ENCODE measurements around the gene IGFALS.
"Not testable (repeated sequence)": the region's sequence is repeated elsewhere in the genome, so short reads cannot be mapped to it uniquely, and the experiment has no call there.

Gene IGFALS

GRCh38 chr16:1817716-1818115 lies 24.2 kb upstream of the IGFALS start:
- no peak for DNase-seq

DNA sequence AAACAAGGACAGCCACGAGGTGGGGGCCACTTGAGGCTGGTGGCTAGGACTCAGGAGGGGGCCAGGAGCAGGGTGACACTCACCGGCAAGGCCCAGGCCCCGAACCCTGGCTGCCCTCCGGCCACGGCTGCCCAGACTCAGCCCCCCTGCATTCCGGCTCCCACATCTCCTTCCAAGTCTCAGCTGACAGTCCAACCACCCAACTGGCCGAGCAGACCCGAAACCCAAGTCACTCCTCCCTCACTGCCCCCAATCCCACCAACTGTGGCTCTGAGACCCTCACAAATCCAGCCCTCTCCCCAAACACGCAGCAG lies 23.7 kb upstream of the IGFALS start:
- no peak for DNase-seq

DNA sequence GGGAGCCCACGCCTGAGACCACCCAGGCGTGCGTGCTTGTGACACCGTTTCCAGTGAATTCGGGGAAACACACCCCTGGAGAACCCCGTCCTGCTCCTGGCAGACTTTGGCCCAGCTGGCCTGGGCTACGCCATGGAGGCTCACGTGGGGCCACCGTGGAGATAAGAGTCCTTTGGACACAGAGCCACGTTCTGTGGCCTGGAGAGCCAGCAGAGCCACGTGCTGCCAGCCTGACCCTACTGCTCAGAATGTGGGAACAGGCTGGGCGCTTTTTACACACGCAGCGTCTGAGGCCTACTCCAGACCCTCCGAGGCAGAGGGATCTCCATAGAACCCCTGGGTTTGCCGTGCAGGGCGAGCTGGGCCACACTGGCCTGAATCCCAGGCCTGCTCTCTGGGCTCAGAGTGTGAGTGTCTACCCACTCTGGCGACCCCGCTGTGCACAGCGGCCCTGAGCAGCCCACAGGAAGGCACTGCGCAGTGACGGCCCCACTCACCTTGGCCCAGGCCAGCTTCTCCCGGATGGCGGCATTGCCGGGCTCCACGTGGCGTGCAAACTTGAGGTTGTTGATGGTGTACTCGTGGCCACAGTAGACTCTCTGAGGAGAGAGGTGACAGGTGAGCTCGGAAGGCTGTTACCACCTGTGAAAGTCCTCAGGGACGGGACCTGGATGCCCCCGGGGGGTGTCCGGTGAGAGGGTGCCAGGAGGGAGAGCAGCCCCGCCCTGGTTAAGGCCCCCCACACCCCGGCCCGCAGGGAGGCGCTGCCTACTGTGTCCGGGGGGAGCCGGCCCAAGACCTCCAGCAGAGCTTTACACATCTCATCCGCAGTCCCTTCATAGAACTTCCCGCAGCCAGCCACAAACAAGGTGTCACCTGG lies 23.1 kb upstream of the IGFALS start:
- no peak for DNase-seq

- DNase-seq, result no peak
Observed at GRCh38 chr16:1815461-1815860, 22.0 kb upstream of the IGFALS start.

- DNase-seq, result peak; percentile 0
Observed at GRCh38 chr16:1812732-1813163, 19.2 kb upstream of the IGFALS start.

DNA sequence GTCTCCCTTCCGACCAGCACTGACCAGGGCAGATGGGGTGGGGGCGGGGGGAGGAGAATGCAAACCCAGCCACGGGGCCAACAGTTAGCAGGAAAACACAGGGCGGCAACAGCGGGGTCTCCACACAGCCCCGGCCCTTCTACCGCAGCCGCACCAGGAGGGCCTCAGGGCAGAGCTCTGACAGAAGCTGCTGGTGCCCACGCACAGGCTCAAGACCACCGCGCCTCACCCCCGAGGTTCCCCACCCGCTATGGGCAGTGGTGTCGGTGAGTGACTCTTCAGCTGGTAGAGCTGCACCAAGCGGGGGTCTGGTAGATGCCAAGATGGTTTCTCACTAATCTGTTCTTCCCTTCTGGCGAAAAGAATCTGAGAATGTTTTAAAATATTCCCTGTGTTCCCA lies 17.0 kb upstream of the IGFALS start:
- DNase-seq, result no peak

- DNase-seq, result no peak
Observed at GRCh38 chr16:1810106-1810505, 16.6 kb upstream of the IGFALS start.

DNA sequence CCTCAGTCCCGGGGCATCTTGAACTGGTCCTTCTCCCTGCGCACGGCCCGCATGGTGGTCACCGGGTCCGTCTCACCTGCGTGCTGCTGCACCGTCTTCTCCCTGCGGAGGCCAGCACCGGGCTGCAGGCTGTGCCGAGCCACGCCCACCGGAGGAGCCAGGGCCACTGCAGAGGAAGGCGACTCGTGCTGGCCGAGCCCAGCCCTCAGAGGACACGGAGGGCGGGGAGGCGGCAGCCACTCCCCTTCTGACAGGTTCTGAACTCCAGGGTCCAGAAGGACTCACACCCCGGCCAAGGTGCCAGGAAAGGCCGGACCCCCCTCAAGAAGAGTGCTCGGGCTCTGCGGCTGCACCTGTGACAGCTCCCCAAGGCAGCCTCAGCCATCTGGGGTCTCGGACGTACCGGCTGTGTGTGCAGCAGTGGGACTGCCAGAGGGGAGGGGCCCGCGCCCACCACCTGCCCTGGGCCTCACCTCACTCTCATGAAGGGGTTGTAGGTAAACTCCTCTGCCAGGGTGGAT lies 15.8 kb upstream of the IGFALS start:
- DNase-seq, result no peak

GRCh38 chr16:1808691-1809090 lies 15.2 kb upstream of the IGFALS start:
- no peak for DNase-seq

GRCh38 chr16:1807626-1808025 lies 14.1 kb upstream of the IGFALS start:
- DNase-seq, result no peak

- DNase-seq, result no peak
Observed at GRCh38 chr16:1800701-1801100, 7.2 kb upstream of the IGFALS start.

- not testable (repeated sequence) for DNase-seq
Observed at GRCh38 chr16:1799263-1799662, 5.8 kb upstream of the IGFALS start.

DNA sequence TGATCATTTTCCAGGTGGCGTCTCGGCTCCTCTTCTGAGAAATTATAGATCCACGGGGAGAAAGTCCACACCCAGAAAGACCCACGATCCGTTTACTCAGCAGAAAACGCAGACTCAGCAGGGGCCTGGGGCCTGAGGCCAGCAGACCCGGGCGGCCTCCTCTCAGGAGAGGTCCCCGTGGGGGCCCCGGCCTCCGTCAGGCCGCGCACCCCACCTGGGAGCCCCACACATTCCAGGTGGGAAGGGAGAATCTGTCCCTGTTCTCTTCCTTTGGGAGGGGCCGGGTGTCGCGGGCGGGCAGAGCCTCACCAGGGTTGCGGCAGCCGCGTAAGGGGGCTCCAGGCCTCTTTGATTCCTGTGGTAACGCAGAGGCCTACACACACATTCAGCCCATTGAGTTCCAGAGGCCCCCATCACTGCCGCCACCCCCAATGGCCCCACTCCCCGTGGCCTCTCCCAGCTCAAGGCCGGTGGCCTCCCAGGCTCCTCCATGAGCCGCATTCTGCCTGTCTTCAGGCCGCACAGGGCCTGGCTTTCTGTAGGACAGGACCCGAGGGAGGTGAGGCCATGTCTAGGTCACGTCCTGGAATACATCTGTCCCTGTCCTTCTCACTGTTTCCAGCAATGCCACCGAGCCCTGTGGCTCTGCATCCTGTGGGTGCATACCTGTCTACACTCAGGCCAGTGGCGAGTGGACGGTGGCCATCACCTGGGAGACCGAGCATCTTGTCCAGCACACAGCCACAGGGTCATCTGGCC lies 1.6 kb upstream of the IGFALS start:
- no peak for DNase-seq

DNA sequence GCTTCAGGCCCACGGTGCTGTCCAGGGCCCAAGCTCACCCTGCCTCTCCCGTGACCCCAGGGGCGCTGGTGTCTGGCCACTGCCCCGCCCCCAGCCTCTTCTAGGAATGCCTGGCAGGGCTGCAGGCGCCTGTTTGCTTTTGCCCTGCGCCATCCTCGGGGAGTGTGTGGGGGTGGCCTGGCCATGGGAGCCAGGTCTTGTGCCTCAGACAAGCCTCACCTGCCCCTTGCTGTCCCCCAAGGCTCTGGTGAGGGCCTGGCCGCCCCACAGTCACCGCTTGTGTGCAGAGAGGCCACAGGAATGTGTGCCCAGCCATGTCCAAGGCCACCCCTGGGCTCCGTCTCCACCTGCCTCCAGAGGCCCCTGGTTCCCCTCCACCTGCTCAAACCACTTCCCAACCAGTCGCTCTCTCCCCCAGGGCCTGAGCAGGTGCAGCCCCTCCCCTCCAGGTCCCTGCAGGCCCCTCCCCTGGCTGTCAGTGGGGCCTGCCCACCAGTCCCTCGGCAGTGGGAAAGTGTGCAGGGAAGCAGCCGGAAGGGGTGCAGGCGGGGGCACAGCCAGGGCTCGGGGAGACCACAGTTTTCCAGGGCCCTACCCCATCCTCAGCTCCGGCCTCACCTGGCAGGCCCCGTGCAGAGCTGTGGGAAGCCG lies 841 bp upstream of the IGFALS start:
- no peak for DNase-seq

- DNase-seq, result no peak
Observed at GRCh38 chr16:1792836-1793577, 498 bp downstream of the IGFALS start.

GRCh38 chr16:1791943-1792812 lies 1.3 kb downstream of the IGFALS start:
- DNase-seq, result no peak

- DNase-seq, result no peak
Observed at GRCh38 chr16:1791256-1791942, 2.1 kb downstream of the IGFALS start.

GRCh38 chr16:1790611-1791255 lies 2.8 kb downstream of the IGFALS start:
- no peak for DNase-seq

GRCh38 chr16:1790261-1790610 lies 3.3 kb downstream of the IGFALS start:
- no peak for DNase-seq

DNA sequence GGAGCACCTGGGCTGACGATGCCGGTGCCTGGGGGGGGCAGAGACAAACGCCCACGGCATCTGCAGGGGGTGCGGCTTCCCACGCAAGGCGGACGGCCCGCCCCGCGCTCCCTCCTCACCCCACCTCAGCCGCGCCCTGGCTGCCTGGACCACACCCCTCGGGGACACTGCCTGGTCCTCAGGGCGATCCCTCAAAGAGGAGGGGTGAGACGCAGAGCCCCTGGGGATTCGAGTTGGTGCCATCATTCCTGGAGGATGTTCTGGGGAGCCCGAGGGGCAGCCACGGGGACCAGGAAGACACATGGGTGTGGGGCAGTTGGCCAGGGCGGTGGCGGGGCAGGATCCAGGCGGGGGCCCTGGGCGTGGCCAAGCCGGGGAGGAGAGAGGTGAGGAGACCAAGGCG lies 3.9 kb downstream of the IGFALS start:
- no peak for DNase-seq

GRCh38 chr16:1788708-1789100 lies 4.8 kb downstream of the IGFALS start:
- no peak for DNase-seq

Measured in midbrain (tissue), 1 donor.